Uterus (tissue), 2 donors: Measurements from ENCODE around the gene KCNK6.

Source experiments
- POLR2A ChIP-seq, 2 donors: fragments of 450-650 bp; IDR thresholded peaks; one replicate each; pipeline ENCODE4 v1.6.1; 2016; ENCODE audit warnings: antibody characterized with exemption in 2 of 2, mild to moderate bottlenecking in 1 of 2, moderate library complexity in 1 of 2
- TF ChIP-seq, protein P1 (sequence below), 4 experiments: fragments of 200-600 bp in 2 of 4; fragments of 450-650 bp in 2 of 4; sonication (generic) in 2 of 4; IDR thresholded peaks; one replicate each; pipeline ENCODE4 v1.5.1; 2016 to 2019; ENCODE audit warnings: antibody characterized with exemption in 4 of 4, mild to moderate bottlenecking in 2 of 4, moderate library complexity in 1 of 4

GRCh38 chr19:38284422-38284821 lies 35.2 kb upstream of the KCNK6 start:
- TF ChIP-seq, protein P1, sequence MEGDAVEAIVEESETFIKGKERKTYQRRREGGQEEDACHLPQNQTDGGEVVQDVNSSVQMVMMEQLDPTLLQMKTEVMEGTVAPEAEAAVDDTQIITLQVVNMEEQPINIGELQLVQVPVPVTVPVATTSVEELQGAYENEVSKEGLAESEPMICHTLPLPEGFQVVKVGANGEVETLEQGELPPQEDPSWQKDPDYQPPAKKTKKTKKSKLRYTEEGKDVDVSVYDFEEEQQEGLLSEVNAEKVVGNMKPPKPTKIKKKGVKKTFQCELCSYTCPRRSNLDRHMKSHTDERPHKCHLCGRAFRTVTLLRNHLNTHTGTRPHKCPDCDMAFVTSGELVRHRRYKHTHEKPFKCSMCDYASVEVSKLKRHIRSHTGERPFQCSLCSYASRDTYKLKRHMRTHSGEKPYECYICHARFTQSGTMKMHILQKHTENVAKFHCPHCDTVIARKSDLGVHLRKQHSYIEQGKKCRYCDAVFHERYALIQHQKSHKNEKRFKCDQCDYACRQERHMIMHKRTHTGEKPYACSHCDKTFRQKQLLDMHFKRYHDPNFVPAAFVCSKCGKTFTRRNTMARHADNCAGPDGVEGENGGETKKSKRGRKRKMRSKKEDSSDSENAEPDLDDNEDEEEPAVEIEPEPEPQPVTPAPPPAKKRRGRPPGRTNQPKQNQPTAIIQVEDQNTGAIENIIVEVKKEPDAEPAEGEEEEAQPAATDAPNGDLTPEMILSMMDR (IDR thresholded peaks at IDR 0.05): no peak
- no peak for TF ChIP-seq POLR2A (IDR thresholded peaks at IDR 0.05)
